T-helper 2 cell treated with Interferon-gamma antibody and Interleukin-4, amounts not matched to agents 5 μg/mL and 100 μg/mL, for 36 hours (primary cell): ENCODE results near the gene PCGF1.
A peak's percentile ranks its signal among the peaks of the same experiment; 100 is the strongest.

Experiments used
- DNase-seq: peaks from one replicate; pipeline ENCODE4 v3.0.0; 2021; ENCODE audit warnings: low spot score
- H3K27ac Mint-ChIP-seq: one replicate; pipeline ENCODE4 v1.8.0; 2021; ENCODE audit warnings: mild to moderate bottlenecking, mixed read lengths
- H3K27me3 Mint-ChIP-seq: one replicate; pipeline ENCODE4 v1.8.0; 2021; ENCODE audit warnings: low read depth, mixed read lengths
- H3K36me3 Mint-ChIP-seq: one replicate; pipeline ENCODE4 v1.8.0; 2021; ENCODE audit warnings: low read depth, mixed read lengths
- H3K4me1 Mint-ChIP-seq: one replicate; pipeline ENCODE4 v1.8.0; 2021; ENCODE audit warnings: low read depth, mixed read lengths
- H3K4me3 Mint-ChIP-seq: one replicate; pipeline ENCODE4 v1.8.0; 2022; ENCODE audit warnings: mild to moderate bottlenecking, moderate library complexity, mixed read lengths
- H3K9me3 Mint-ChIP-seq: one replicate; pipeline ENCODE4 v1.8.0; 2021; ENCODE audit warnings: mixed read lengths

Gene PCGF1

GRCh38 chr2:74548285-74548899, 40.9 kb upstream of the PCGF1 start:
- Mint-ChIP-seq H3K4me3 (peak overlapping the region; percentile 80), H3K4me1 (peaks cover 25% of the 10 kb centered on the region), H3K36me3 (no peaks in the 10 kb centered on the region), H3K27ac (peak overlapping the region; percentile 12), H3K9me3 (no peaks in the 10 kb centered on the region), H3K27me3 (peaks cover 21% of the 10 kb centered on the region)
- no peak for DNase-seq

- Mint-ChIP-seq H3K4me1 (peaks cover 12% of the 10 kb centered on the region), H3K4me3 (no peak overlapping the region), H3K36me3 (no peaks in the 10 kb centered on the region), H3K27me3 (peaks cover 25% of the 10 kb centered on the region), H3K27ac (no peak overlapping the region), H3K9me3 (no peaks in the 10 kb centered on the region)
- no peak for DNase-seq
Measured at GRCh38 chr2:74546004-74546403, 38.5 kb upstream of the PCGF1 start.

GRCh38 chr2:74544634-74545033, 37.1 kb upstream of the PCGF1 start:
- Mint-ChIP-seq H3K36me3 (no peaks in the 10 kb centered on the region), H3K27ac (no peak overlapping the region), H3K4me1 (peaks cover 9% of the 10 kb centered on the region), H3K27me3 (peaks cover 26% of the 10 kb centered on the region), H3K4me3 (no peak overlapping the region), H3K9me3 (no peaks in the 10 kb centered on the region)
- DNase-seq: no peak

GRCh38 chr2:74542978-74543377, 35.5 kb upstream of the PCGF1 start:
- H3K4me3 Mint-ChIP-seq: no peak overlapping the region
- H3K9me3 Mint-ChIP-seq: no peaks in the 10 kb centered on the region
- H3K27me3 Mint-ChIP-seq: peaks cover 25% of the 10 kb centered on the region
- H3K27ac Mint-ChIP-seq: no peak overlapping the region
- no peak for DNase-seq
- H3K36me3 Mint-ChIP-seq: no peaks in the 10 kb centered on the region
- H3K4me1 Mint-ChIP-seq: peaks cover 9% of the 10 kb centered on the region

- Mint-ChIP-seq H3K4me1 (peaks cover 5% of the 10 kb centered on the region), H3K9me3 (no peaks in the 10 kb centered on the region), H3K27ac (no peak overlapping the region), H3K36me3 (no peaks in the 10 kb centered on the region), H3K4me3 (no peak overlapping the region), H3K27me3 (peaks cover 19% of the 10 kb centered on the region)
- DNase-seq: no peak
Measured at GRCh38 chr2:74540291-74540690, 32.8 kb upstream of the PCGF1 start.

- H3K9me3 Mint-ChIP-seq: no peaks in the 10 kb centered on the region
- H3K4me3 Mint-ChIP-seq: no peak overlapping the region
- H3K27ac Mint-ChIP-seq: no peak overlapping the region
- H3K36me3 Mint-ChIP-seq: peaks cover under 1% of the 10 kb centered on the region
- peaks cover 5% of the 10 kb centered on the region for H3K4me1 Mint-ChIP-seq
- peaks cover 16% of the 10 kb centered on the region for H3K27me3 Mint-ChIP-seq
- DNase-seq: no peak
Measured at GRCh38 chr2:74538881-74539339, 31.4 kb upstream of the PCGF1 start.

- H3K4me1 Mint-ChIP-seq: peaks cover 8% of the 10 kb centered on the region
Measured at GRCh38 chr2:74537140-74537539, 29.6 kb upstream of the PCGF1 start.

GRCh38 chr2:74536166-74536950, 28.9 kb upstream of the PCGF1 start:
- no peak for DNase-seq
- no peak overlapping the region for H3K27ac Mint-ChIP-seq
- H3K4me1 Mint-ChIP-seq: peaks cover 15% of the 10 kb centered on the region
- H3K27me3 Mint-ChIP-seq: peaks cover 12% of the 10 kb centered on the region
- no peak overlapping the region for H3K4me3 Mint-ChIP-seq
- no peaks in the 10 kb centered on the region for H3K9me3 Mint-ChIP-seq
- H3K36me3 Mint-ChIP-seq: peaks cover 15% of the 10 kb centered on the region

More at GRCh38 chr2:74537140-74537539, 29.6 kb upstream of the PCGF1 start:
- no peak for DNase-seq
- Mint-ChIP-seq H3K9me3 (no peaks in the 10 kb centered on the region), H3K36me3 (peaks cover 9% of the 10 kb centered on the region), H3K27me3 (peaks cover 13% of the 10 kb centered on the region), H3K4me3 (no peak overlapping the region), H3K27ac (no peak overlapping the region)

- no peak for DNase-seq
- Mint-ChIP-seq H3K9me3 (no peaks in the 10 kb centered on the region), H3K27me3 (peaks cover 10% of the 10 kb centered on the region), H3K4me3 (no peak overlapping the region), H3K27ac (no peak overlapping the region), H3K4me1 (peaks cover 23% of the 10 kb centered on the region), H3K36me3 (peaks cover 22% of the 10 kb centered on the region)
Measured at GRCh38 chr2:74535440-74535965, 28.0 kb upstream of the PCGF1 start.

- H3K36me3 Mint-ChIP-seq: peaks cover 22% of the 10 kb centered on the region
- H3K9me3 Mint-ChIP-seq: no peaks in the 10 kb centered on the region
- no peak overlapping the region for H3K27ac Mint-ChIP-seq
Measured at GRCh38 chr2:74534411-74534810, 26.9 kb upstream of the PCGF1 start.

GRCh38 chr2:74533464-74533863, 26.0 kb upstream of the PCGF1 start:
- Mint-ChIP-seq H3K4me1 (peaks cover 19% of the 10 kb centered on the region), H3K27ac (no peak overlapping the region), H3K9me3 (no peaks in the 10 kb centered on the region), H3K36me3 (peaks cover 28% of the 10 kb centered on the region), H3K4me3 (no peak overlapping the region), H3K27me3 (peaks cover 8% of the 10 kb centered on the region)
- no peak for DNase-seq

More at GRCh38 chr2:74534411-74534810, 26.9 kb upstream of the PCGF1 start:
- H3K27me3 Mint-ChIP-seq: peaks cover 10% of the 10 kb centered on the region
- DNase-seq: no peak
- H3K4me1 Mint-ChIP-seq: peaks cover 24% of the 10 kb centered on the region
- no peak overlapping the region for H3K4me3 Mint-ChIP-seq

GRCh38 chr2:74532222-74532621, 24.7 kb upstream of the PCGF1 start:
- Mint-ChIP-seq H3K4me3 (peak overlapping the region; percentile 98), H3K9me3 (no peaks in the 10 kb centered on the region), H3K4me1 (peaks cover 28% of the 10 kb centered on the region), H3K27me3 (no peaks in the 10 kb centered on the region), H3K36me3 (peaks cover 40% of the 10 kb centered on the region), H3K27ac (peak overlapping the region; percentile 63)
- no peak for DNase-seq

- Mint-ChIP-seq H3K36me3 (peaks cover 46% of the 10 kb centered on the region), H3K9me3 (no peaks in the 10 kb centered on the region), H3K27ac (peak overlapping the region; percentile 94), H3K27me3 (no peaks in the 10 kb centered on the region), H3K4me3 (peak overlapping the region; percentile 98), H3K4me1 (peaks cover 31% of the 10 kb centered on the region)
- DNase-seq: no peak
Measured at GRCh38 chr2:74531666-74532065, 24.2 kb upstream of the PCGF1 start.
